T-helper 1 cell (primary cell): ENCODE results near the gene USP51.
"Not testable (repeated sequence)": the region's sequence is repeated elsewhere in the genome, so short reads cannot be mapped to it uniquely, and the experiment has no call there.

Source experiments
- DNase-seq, 5 donors: peaks; one replicate each; pipeline ENCODE4 v3.0.0-alpha.2; 2012 to 2020

The USP51 gene

DNA sequence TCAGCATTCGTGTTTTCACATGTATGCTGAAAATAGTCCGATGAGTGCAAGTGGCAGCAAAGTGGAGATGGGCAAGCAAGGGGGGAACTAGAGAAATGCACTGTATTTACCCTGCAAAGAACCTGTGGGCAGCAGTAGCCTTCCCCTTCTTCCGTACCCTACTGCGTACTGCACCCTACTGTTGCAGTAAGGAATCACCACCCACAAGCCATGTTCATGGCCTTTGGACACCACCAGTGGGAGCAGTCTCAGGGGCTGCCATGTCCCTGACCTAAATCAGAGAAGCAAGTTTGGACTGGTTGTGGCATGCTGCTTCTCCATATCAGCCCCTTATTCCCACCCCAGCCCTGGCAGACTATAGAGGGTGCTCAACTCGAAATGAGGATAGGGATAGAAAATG is 25.6 kb downstream of the USP51 start:
- not testable (repeated sequence) for DNase-seq

DNA sequence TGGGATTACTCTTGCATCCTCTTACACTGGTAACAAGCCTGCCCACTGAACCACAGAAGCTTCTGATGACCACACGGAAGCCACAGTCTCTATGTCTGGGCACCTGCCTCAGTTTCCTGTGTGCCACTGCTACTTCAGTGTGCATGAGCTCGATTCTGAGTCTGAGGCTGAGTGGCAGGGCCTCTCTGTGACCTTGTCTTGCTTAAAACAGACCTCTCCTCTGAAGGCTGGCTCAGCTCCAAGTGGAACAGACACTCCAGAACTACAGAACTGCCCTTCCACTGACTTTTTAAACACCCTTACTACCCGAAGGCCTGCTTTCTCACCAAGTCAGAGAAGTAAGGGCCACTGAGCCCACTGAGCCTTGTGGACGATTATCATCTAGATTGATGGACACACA is 29.7 kb downstream of the USP51 start:
- DNase-seq: not testable (repeated sequence)

DNA sequence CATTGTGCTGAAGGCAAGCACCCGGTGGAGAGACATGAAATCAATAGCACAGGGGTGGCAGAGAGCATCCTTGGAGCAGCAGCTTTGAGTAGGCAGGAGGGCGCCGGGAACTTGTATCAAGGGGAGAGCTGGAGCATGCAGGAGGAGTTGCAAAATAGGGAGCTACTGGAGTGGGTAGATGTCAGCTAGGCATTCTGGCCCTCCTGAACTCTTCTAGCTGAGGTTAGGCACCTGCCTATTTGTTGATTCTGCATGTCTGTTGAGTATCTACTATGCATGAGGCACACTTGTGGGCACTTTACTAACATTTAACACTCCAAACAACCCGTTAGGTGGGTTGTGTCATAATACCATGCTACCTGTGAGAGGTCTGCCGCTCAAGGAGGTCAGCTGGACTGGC is 30.2 kb downstream of the USP51 start:
- not testable (repeated sequence) for DNase-seq

DNA sequence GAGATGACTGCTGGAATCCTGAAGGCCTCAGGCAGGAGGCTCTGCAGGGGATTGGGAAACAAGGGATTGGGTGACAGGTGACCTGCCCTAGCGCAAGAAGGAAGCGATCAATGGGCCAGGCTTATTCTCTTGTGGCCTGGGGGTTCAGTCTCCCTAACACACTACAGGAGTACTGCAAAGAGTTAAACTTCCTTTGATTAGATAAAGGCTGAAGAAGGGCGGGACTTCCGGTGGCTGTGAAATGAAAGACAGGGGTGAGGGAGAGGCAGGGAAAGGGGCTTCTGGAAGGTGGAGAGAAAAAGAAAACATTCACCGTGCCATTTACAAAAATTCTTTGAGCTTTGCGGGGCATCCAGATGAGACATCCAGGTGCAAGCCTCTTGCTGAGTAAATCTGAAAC is 33.9 kb downstream of the USP51 start:
- DNase-seq: not testable (repeated sequence)

DNA sequence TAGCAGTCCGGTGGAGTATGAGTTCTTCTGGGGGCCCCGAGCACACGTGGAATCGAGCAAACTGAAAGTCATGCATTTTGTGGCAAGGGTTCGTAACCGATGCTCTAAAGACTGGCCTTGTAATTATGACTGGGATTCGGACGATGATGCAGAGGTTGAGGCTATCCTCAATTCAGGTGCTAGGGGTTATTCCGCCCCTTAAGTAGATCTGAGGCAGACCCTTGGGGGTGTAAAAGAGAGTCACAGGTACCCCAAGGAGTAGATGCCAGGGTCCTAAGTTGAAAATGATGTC is 36.9 kb downstream of the USP51 start:
- no peak for DNase-seq

DNA sequence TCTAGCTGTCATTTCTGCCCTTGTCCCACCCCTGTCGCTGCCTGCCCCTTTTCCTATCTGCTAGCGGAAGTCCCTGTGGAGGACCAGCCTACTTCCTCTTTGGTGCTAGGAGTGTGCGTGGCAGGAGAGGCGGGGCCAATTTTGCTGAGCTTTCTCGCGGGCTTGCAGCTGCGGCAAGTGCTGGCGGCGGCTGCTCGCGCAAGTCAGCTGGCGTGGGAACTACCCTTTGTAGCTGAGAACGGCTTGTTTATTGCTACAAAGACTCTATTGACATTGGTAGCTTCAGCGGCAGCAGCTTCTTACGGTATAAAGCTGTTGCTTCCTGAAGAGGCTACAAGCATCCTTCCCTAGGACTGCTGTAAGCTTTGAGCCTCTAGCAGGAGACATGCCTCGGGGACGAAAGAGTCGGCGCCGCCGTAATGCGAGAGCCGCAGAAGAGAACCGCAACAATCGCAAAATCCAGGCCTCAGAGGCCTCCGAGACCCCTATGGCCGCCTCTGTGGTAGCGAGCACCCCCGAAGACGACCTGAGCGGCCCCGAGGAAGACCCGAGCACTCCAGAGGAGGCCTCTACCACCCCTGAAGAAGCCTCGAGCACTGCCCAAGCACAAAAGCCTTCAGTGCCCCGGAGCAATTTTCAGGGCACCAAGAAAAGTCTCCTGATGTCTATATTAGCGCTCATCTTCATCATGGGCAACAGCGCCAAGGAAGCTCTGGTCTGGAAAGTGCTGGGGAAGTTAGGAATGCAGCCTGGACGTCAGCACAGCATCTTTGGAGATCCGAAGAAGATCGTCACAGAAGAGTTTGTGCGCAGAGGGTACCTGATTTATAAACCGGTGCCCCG is 37.4 kb downstream of the USP51 start, which contains the start of gene MAGEH1:
MAGEH1 (plus strand) TSS at position 138 of the 843 bp plus-strand sequence; CDS start at position 386, 248 bp downstream.
- DNase-seq: peak; percentile 48 to 85 (median 70)

DNA sequence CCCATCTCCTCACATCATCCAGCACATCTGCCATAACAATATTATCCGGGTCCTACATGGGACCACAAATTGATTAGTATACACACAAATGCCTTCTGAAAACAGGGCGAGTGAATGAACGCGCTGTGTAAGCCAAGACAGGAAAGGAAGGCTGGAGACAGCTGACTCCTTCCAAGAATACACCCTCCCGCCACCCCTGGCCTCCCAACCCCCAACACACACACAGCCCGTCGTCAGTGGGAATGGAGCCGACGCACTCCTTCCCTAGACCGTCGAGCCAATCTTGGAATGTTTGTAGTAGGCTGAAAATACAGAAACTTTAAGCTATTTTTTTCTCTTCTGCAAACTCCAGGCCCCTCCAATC is 38.0 kb downstream of the USP51 start:
- no peak for DNase-seq

DNA sequence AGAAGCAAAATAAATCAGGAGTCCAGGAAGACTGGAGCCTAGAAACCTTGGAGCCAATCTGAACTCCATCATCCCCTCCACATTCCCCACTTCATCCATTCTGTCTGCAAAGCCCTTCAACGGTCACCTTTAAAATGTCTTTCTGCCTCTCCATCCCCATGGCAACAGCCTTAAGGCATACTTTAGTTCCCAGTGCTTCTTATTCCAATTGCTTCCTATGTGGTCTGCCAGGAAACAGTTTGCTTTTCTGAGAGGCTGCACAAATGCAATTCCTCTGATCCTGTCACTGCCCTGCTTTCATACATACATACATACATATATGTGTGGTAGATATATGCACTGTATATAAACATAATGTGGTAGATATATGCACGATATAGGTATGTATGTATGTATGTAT is 38.5 kb downstream of the USP51 start:
- DNase-seq: no peak

DNA sequence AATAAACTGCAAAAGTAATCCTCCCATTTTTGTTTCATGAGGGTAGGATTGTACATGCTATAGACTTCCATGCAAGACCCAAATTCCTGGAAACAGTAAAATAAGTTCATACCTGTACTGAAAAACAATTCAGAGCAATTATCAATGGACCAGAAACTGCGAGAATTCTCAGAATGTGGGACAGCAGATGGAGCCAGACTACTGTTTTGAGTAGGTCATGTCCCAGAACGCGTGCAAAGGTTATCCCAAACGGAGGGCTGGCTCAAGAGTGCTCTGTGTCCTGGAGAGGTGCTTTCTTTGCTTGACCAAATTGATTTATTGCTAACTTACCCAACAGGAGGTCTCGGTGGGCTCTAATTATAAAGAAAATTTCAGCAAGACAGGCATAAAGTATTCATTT is 39.4 kb downstream of the USP51 start:
- DNase-seq: no peak

DNA sequence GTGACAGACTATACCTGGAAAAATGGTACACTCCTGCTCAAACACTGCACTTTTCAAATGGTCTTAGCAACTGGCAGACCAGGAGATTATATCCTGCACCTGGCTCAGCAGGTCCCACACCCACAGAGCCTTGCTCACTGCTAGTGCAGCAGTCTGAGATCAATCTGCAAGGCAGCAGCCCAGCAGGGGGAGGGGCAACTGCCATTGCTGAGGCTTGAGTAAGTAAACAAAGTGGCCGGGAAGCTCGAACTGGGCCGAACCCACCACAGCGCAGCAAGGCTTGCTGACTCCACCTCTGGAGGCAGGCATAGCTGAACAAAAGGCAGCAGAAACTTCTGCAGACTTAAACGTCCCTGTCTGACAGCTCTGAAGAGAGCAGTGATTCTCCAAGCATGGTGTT is 46.2 kb downstream of the USP51 start:
- DNase-seq: not testable (repeated sequence)
